Activated CD8-positive, alpha-beta memory T cell treated with anti-CD3 and anti-CD28 coated beads, Interleukin-2, amount 50 U/mL, for 24 hours (primary cell): ENCODE results near the gene LTBP3.
"Not testable (repeated sequence)": the region's sequence is repeated elsewhere in the genome, so short reads cannot be mapped to it uniquely, and the experiment has no call there.

ENCODE experiments used
- DNase-seq: peaks from one replicate; pipeline ENCODE4 v3.0.0-alpha.2; 2020; ENCODE audit errors: extremely low read depth

The LTBP3 gene

GRCh38 chr11:65571940-65572339, 13.8 kb upstream of the LTBP3 start:
- DNase-seq = no peak

DNA sequence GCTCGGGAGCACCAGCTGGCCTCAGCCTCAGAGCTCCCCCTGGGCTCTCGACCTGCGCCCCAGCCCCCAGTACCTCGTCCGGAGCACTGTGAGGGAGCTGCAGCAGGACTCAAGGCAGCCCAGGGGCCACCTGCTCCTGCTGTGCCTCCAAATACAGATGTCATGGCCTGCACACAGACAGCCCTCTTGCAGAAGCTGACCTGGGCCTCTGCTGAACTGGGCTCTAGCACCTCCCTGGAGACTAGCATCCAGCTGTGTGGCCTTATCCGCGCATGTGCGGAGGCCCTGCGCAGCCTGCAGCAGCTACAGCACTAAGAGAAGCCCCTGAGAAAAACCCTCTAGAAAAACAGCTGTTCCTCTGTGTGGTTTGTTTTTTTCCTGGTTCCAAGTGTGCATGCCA, 13.3 kb upstream of the LTBP3 start:
- DNase-seq = no peak

DNA sequence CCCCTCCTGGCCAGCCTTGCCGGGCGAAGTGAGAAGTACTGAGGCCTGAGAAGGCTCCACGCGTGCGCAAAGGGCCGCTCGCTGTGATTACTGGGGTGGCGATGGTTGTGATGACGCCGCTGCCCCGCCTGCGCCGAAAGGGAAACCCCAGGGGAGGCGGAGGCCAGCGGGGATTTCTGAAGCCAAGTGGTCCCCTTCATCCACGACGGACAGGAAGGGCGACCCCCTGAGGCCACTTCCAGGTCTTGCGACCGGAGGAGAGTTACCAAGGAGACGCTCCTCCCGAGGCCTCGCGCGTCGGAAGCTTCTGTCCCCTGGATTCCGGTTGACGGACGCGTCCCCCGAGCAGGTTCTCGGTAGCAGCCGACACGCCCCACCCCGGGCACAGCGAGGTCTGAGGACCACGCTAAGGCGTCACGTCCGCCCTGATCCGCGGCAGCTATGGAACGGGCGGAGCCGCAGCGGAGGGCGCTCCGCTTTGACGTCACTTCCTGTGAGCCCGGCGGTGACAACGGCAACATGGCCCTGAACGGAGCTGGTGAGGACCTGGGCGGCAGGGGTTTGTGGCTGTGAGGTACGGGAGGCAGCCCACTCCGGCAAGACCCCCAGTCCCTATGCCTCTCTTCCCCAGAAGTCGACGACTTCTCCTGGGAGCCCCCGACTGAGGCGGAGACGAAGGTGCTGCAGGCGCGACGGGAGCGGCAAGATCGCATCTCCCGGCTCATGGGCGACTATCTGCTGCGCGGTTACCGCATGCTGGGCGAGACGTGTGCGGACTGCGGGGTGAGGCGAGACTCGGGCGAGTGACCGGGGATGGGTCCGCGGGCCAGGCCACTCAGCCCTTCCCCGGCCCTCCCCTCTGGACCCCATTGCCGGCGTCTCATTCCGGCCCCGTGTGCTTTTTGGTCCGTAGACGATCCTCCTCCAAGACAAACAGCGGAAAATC, 12.1 kb upstream of the LTBP3 start, which contains the start of gene ZNRD2:
Gene ZNRD2, plus strand, starts transcription at position 505 of the 946 bp plus-strand sequence. Its CDS starts 15 bp downstream, at position 520.
- peak; percentile 96 for DNase-seq

DNA sequence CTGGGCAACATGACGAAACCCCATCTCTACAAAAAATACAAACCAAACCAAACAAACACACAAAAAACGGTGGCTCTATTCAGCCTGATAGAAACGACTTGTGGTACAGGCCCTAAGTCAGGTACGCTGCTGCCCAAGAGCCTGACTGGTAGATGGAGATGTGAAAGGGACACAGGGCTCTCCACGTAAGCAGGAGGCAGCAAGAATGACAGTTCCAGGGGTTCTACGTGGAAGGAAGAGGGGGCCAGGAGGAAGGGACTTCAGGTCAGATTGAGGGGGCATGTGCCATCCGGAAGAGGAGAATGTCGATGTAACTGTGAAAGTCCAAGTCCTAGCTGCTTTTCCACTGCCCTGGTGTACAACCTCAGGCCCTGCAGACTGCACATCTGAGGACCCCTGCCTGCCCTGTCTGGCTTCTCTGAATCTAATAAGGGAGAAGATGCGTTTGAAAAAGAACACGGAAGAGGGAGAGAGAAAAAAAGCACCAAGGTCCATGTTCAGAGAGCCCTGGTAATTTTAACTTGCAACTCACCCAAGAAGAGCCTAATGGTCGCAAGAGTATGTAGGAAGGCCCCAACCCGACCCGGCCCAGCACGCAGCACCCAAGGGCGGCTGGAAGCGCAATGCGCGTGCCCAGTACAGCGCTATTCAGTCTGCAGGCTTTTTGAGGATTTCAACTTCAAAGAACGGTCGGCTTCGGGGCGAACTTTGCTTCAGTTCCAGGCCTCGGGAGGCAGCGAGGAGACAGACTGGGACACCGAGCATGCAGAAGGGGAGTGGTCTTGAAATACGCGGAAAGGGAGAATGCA, 11.2 kb upstream of the LTBP3 start:
- DNase-seq = peak; percentile 42

DNA sequence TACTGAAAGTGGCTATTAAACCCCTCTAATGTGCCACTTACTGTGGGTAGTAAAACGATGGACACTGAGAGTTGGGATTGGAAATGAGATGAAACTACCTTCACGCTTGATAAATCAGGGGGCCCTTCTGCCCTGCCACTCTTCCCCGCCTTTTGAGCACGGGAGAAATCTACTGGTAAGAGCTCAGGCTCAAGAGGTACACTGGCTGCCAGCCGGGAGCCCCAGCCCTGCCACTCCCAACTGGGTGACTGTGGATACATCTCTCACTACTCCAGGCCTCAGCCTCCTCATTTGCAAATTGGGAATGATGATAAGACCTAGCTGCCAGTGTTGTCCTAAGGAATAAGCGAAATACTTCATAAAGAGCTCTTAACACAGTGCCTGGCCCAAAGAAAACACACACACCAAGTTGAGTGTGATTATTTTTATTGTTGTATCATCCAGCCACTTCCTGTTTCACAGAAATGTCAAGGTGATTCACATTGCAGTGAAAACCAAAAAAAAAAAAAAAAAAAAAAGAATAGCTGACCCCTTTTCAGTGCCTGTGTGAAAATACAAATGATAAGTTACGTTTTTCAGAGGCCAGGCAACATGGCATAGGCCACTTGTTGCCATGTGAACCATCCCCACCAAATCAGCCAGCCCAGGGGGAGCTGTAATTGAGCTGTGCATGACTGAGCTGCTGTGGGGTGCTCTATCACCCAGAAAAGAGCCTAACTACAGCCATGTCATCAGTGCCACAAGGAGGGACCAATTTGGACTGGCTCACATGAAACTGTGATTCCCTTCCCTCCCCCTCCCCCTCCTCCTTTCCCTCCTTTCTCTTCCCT, 7.7 kb upstream of the LTBP3 start:
- DNase-seq = no peak

DNA sequence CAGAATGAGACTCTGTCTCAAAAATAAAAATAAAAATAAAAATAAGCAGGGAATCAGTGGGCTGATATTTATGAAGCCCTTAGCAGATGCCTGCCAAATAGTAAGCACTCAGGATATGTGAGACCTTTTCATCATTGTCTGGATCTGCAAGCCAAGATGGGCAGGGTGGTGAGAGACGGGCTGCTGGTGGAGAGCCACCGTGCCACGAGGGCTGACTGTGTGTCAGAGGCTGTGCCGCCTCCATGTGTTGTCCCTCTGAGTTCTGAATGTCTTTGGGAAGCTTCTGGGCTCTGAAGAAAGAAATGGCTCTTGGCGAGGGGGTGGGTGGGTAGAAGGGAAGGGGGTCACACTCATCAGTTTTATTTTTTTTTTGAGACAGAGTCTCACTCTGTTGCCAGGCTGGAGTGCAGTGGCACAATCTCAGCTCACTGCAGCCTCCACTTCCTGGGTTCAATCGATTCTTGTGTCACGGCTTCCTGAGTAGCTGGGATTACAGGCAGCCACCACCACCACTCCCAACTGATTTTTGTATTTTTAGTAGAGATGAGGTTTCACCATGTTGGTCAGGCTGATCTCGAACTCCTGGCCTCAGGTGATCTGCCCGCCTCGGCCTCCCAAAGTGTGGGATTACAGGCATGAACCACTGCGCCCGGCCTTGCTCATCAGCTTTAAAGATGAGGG, 6.9 kb upstream of the LTBP3 start:
- not testable (repeated sequence) for DNase-seq

DNA sequence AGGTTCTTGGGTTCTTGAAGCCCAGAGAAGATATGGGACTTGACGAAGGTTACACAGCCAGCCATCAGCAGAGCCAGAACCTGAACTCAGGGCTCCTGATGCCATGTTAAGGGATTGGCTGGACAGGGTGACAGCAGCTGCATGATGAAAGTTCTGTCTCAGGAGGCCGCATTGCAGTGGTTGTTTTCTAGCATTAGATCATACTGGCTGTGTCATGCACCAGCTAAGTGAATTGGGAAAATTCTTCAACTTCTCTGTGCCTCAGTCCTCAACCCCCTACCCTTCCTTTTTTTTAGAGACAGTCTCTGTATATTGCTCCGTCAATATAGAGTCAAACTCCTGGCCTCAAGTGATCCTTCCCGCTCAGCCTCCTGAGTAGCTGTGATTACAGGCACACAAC, 5.4 kb upstream of the LTBP3 start:
- DNase-seq = no peak

GRCh38 chr11:65562788-65563187, 4.6 kb upstream of the LTBP3 start:
- no peak for DNase-seq

DNA sequence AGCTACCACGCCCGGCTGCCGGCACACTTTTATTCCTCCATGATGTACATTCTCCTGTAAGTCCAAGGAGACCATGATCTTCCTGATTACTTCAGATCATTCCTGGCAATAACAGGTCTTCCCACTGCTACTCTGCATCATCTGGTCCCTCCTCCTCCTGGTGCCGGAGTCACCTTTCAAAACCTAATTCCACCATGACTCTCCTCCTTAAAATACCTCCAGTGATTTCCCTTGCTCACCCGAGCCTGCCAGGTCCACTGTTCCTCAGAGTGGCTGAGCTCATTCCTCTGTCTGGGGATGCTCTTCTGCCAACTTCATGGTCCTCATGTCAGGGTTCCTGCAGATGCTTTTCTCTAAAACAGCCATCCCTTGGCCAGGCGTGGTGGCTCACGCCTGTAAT, 3.9 kb upstream of the LTBP3 start:
- DNase-seq = no peak

DNA sequence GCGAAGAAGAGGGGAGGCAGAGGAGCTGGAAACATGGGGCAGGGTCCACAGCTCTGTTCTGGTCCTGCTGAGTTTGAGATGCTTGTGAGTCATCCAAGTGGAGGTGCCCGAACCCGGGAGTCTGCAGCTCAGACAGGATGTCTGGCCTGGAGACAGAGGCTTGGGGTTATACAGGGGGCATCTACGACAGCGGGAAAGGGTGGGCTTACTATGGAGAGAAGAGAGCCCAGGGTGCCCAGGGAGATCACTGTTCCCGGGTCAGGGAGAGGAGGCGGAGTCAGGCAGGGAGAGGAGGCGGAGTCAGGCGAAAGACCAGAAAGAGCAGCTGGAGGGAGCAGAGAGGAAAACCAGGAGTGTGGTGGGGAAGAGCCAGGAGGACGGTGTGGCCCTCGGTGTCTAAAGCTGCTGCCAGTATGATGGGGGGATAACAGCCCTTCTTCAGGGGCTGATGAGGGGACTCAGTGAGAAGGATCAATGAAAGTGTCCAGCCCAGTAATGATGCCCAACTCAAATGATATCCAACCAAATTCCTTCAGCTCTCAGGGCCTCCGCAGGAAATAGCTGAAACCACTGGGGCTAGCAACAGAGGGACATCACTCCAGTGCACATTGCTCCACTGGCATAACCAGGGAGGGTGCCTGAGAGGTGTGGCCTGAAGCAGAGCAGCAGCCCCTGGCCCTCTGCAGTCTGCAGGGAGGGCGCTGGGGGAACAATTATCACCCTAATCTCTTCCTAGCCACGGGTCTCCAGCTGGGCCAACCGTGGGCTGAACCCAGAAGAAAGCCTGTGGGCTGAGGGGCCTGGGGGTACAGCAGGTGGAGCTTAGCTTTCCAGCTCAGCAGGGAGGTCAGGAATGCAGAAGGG, 2.6 kb upstream of the LTBP3 start:
- DNase-seq = no peak

GRCh38 chr11:65559951-65560537, 1.9 kb upstream of the LTBP3 start:
- DNase-seq = no peak

GRCh38 chr11:65559535-65559934, 1.4 kb upstream of the LTBP3 start:
- no peak for DNase-seq

DNA sequence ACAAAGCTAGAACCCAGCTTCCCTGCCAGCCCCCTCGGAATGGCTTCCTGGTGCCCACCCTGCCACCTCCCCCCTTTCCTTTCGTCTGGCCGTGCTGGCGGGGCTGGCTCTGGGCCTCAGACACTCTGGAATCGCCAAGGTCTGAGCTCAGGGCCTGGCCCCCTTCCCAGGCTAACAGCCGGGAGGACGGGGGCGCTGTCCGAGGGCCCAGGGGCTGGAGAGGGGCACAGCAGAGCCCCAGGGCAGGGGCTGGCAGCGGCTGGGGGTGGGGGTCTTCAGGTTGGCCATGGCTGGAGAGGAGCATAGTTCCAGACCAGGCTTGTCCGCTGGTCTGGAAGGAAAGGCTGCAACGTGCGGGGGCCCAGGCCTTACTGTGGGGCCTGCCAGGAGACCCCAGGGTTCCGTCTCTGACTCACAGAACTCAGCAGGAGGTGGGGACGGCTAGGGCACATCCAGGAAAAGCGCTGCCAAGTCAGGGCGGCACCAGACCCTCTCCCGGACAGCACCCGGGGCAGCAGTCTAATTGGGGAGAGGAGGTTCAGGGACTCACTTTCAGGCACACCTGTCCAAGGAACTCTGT, 861 bp upstream of the LTBP3 start:
- DNase-seq = no peak

DNA sequence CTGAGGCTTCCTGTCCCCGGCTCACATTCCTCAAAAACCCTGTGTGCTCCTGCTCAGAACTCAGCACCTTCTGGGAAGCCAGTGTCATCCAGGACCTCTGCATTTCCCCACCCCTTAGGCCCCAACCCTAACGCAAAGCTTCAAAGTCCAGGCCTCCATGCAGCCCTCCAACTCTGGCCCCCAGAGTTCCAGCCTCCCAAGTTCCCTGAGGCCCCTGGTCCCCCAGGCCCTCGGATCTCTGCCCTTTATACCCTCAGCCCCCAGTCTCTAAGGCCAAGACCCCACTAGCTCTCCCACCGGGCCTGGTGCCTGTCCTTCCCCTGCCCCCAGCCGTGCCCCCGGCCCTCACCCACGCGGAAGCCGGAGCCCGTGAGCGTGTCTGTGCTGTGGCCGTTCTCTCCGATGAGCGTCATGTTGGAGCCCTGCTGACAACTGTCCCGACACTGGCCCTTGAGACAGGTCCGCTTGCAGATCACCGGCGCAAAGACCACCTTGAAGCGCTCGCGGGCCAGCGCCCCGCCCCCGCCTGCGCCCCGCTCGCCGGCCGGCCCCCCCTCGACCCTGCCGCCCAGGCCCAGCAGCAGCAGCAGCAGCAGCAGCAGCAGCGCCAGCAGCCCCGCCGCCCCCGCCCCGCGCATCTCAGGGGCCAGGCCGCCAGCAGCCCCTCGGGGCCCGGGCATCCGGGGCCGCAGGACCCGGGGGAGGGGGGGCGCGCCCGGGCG, 718 bp downstream of the LTBP3 start:
- DNase-seq = no peak

DNA sequence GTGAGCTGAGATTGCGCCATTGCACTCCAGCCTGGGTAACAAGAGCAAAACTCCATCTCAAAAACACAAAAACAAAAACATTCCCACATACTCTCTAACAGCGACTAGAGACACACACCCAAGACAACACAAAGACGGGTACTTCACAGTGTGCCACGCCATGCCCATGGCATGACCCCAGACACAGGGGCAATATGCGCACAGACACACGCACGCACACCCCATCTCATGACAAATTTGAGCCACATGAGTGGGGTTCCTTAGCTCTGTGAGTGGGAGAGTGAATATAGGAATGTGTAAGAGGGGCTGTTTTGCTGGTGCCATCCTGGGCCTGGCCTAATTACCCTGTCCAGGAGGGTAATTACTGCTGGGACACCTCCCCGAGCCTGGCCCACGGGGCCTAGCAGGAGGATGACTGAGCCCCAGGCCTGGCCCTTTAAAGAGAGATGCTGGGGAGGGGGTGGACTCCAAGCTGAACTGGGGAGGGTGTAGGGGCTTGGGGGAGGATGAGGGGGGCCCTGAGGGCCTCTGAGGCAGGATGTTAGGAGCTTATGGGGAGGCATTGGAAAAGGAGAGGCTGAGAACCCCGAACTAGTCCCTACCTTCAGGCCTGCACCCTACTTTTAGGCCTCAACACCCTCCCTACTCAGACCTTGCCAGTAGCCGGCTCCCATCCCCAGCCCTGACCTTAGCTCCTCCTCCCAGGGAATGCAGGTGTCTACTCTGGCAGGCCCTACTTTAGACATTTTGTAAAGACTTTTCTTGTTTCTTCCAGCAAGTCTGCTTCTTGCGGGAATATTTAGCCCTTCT, 1.5 kb downstream of the LTBP3 start:
- DNase-seq = no peak

DNA sequence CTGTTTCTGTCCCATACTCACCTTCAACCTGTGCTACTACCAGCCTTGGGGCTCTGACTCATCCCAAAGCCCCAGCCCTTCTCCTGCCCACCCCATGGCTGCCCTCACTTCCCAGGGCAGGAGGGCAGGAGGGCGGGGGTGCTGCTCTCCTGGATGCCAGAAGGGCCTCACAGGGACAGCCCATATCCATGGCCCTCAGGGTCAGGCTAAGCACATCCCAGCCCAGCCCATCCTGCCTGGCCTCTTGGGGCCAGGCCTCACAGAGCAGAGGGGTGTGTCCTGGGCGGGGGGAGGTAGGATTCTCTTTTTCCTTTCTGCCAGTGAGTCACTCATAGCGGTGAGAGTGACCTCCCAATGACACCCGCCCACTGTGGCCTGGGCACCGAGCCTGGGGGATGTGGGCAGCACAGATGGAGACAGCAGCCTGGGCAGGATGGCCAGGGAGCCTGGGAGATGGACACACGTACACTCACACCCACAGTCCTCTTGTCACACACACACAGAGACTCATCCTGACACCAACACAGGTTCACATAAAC, 2.4 kb downstream of the LTBP3 start:
- DNase-seq = no peak

DNA sequence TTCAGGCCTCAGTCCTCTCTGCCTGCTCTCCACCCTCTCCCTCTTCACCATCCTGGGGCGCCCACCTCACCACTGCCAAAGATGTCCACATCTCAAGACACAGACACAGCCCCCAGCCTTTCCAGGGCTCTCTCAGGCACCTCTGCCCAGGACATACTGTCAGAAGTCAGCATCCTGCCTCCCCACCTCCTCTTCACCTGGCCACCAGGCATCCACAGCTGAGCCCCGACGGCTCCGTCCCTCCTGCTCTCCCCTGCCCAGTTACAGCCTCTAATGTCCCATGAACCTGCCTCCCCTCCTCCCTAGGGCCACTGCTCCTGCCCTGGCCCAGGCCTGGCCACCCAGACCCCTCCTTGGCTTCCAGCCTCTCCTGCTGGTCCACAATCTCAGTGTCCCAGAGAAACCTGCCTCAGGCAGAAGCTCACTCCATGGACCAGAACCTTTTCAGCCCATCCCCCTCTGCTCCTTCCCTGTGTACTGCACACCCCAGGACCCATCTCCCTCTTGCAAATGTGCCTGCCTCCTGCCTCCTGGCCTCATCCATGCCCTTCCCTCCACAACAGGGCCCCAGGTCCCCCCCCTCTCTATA, 3.2 kb downstream of the LTBP3 start:
- no peak for DNase-seq
